ENCODE results near the gene ALKAL2.

The ALKAL2 gene

GRCh38 chr2:238431-238830 lies 49.5 kb downstream of the ALKAL2 start:
- no peak for DNase-seq

GRCh38 chr2:237878-238277 lies 50.0 kb downstream of the ALKAL2 start:
- no peak for DNase-seq

GRCh38 chr2:236993-237539 lies 50.8 kb downstream of the ALKAL2 start:
- DNase-seq: no peak

- no peak for DNase-seq
Measured at GRCh38 chr2:234421-234820, 53.5 kb downstream of the ALKAL2 start.

GRCh38 chr2:233030-233429 lies 54.9 kb downstream of the ALKAL2 start:
- DNase-seq: no peak

- DNase-seq: no peak
Measured at GRCh38 chr2:231521-232185, 56.2 kb downstream of the ALKAL2 start.
